ENCODE data around the gene TTLL4. TPM values are rescaled to one million over a fixed set of nuclear protein-coding genes. Genes with fewer than 3 reads are reported as not detected.

The TTLL4 gene
- total and polyA plus RNA-seq, 5 experiments from 2014 or later, result 2.2 to 23.1 (median 5.4) TPM

Other genes starting within 250 kb of the TTLL4 start
- gene USP37, start 142.5 kb upstream of the TTLL4 start, total RNA-seq, result 10 to 100 TPM; 19.9 to 25.2 TPM
- gene USP37, start 142.5 kb upstream of the TTLL4 start, polyA plus RNA-seq, result 10 to 100 TPM in 1 of 3 donors, 1 to 10 TPM in 2; 8.6 to 11.6 (median 9.0) TPM
- gene CNOT9, start 142.0 kb upstream of the TTLL4 start, total RNA-seq, result 10 to 100 TPM; 55.0 to 64.0 TPM
- gene CNOT9, start 142.0 kb upstream of the TTLL4 start, polyA plus RNA-seq, result 10 to 100 TPM; 17.5 to 19.9 (median 19.0) TPM
- gene PLCD4, start 102.9 kb upstream of the TTLL4 start, total RNA-seq, result 1 to 10 TPM in 1 of 2 experiments, under 1 TPM in 1; 0.58 to 1.3 TPM
- gene PLCD4, start 102.9 kb upstream of the TTLL4 start, polyA plus RNA-seq, result under 1 TPM; 0.13 to 0.25 (median 0.15) TPM
- gene ZNF142, start 51.2 kb upstream of the TTLL4 start, total RNA-seq, result 10 to 100 TPM; 45.0 to 48.6 TPM
- 10 to 100 TPM in 1 of 3 donors, 1 to 10 TPM in 2; 2.3 to 14.7 (median 5.1) TPM for gene ZNF142, start 51.2 kb upstream of the TTLL4 start, polyA plus RNA-seq
- 10 to 100 TPM; 50.7 to 57.2 TPM for gene BCS1L, start 51.2 kb upstream of the TTLL4 start, total RNA-seq
- gene BCS1L, start 51.2 kb upstream of the TTLL4 start, polyA plus RNA-seq, result 10 to 100 TPM; 15.4 to 21.0 (median 15.8) TPM
- 10 to 100 TPM; 35.8 to 39.6 TPM for gene RNF25, start 38.8 kb upstream of the TTLL4 start, total RNA-seq
- gene RNF25, start 38.8 kb upstream of the TTLL4 start, polyA plus RNA-seq, result 10 to 100 TPM; 17.3 to 25.2 (median 20.5) TPM
- gene STK36, start 38.7 kb upstream of the TTLL4 start, total RNA-seq, result 10 to 100 TPM; 22.4 to 22.5 TPM
- gene STK36, start 38.7 kb upstream of the TTLL4 start, polyA plus RNA-seq, result 1 to 10 TPM; 3.1 to 4.3 (median 3.6) TPM
- gene CYP27A1, start 71.3 kb downstream of the TTLL4 start, total RNA-seq, result under 1 TPM; 0.31 to 0.49 TPM
- under 1 TPM; 0.14 to 0.53 (median 0.27) TPM for gene CYP27A1, start 71.3 kb downstream of the TTLL4 start, polyA plus RNA-seq
- not detected for gene PRKAG3, start 121.0 kb downstream of the TTLL4 start, total RNA-seq
- not detected for gene PRKAG3, start 121.0 kb downstream of the TTLL4 start, polyA plus RNA-seq
- not detected for gene WNT6, start 149.0 kb downstream of the TTLL4 start, total RNA-seq
- under 1 TPM in 1 of 3 donors, not detected in 2; 0.08 TPM for gene WNT6, start 149.0 kb downstream of the TTLL4 start, polyA plus RNA-seq
- gene WNT10A, start 170.0 kb downstream of the TTLL4 start, total RNA-seq, result 1 to 10 TPM; 1.7 to 1.8 TPM
- gene WNT10A, start 170.0 kb downstream of the TTLL4 start, polyA plus RNA-seq, result 1 to 10 TPM in 2 of 3 donors, under 1 TPM in 1; 0.53 to 1.2 (median 1.1) TPM
- gene CDK5R2, start 248.8 kb downstream of the TTLL4 start, total RNA-seq, result not detected
- gene CDK5R2, start 248.8 kb downstream of the TTLL4 start, polyA plus RNA-seq, result not detected